Stimulated activated CD4-positive, alpha-beta T cell treated with anti-CD3 and anti-CD28 coated beads, Interleukin-15, amount 100 ng/mL, for 48 hours (primary cell): ENCODE measurements around the gene CARD10.
"Not testable (repeated sequence)": the region's sequence is repeated elsewhere in the genome, so short reads cannot be mapped to it uniquely, and the experiment has no call there.

Source experiments
- DNase-seq, 2 donors: peaks; one replicate each; pipeline ENCODE4 v3.0.0-alpha.2; 2020; ENCODE audit warnings: low read depth in 2 of 2

Gene CARD10

GRCh38 chr22:37487129-37487528 is 32.1 kb downstream of the CARD10 start:
- DNase-seq: no peak

DNA sequence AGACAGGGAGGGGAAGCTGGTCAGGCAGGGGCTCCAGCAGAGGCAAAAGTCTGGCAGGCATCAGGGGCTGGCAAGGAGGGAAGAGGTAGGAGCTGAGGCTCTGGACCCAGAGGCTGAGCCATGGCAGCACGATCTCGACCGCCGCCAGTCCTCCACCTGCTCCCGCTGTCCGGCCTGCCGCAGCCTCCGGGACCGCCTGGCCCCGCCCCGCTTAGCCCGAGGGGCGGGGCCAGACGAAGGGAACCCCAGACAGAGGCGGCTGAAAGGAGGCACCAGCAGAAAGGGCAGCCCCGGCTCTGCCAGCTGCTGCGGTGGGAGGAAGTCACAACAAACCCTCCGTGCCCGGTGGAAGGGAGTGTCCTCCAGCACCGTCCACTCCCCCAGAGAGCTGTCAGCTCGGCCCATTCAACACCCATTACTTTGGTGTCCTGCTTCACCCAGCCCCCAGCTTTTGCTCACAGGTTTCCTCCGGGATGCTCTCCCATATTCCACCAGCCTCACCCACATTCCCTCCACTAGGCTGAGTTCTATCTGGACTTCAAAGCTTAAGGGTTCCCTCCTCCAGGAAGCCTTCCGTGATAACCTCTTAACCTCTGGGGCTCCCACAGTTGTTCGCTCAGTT is 32.9 kb downstream of the CARD10 start, which contains the start of gene MFNG:
Gene MFNG, minus strand, starts transcription at position 161 of the 622 bp plus-strand sequence. CDS start 207 bp downstream, outside the sequence.
- peak; percentile 62 to 74 for DNase-seq

- DNase-seq: no peak
These were observed 33.6 kb downstream of the CARD10 start for GRCh38 chr22:37485395-37486223.

DNA sequence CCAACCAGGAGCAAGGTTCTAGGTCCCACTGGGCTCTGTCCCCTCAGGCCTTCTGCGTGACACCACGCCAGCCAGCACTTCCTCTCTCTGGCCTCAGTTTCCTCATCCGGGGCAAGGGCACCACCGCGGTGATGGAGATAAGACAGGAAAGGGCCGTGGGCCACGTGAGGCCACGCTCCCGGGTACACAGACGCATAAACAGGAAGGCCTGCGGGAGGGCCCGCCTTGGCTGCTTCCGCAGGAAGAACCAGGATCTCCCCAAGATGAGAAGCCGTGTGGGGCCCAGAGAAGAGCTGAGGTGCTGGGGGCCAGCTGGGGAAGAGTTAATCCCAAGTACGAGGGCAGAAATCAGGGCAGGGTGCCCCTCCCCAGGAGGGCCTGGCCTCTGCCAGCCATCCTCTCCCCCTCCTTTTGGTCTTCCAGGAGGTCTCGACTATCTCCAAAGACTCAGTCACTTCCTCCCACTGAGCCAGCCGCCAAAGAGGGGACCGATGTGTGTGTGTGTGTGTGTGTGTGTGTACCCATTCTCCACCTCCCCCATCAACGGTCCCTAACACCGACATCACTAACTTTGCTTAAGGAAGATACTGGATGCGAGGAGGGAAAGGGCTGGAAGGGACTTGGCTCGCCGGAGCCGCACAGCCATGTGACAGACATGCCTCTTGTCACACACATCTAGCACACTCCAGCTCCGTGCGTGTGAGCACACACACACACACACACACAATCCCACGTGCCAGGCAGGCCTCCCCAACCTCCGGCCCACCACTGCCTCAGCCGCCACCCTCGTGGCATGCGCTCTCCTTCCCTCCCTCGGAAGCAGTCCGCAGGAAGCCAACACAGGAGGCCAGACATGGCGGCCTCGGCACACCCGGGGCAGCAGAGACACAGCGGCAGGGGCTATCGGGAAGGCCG is 34.5 kb downstream of the CARD10 start:
- DNase-seq: peak; percentile 70 to 71

DNA sequence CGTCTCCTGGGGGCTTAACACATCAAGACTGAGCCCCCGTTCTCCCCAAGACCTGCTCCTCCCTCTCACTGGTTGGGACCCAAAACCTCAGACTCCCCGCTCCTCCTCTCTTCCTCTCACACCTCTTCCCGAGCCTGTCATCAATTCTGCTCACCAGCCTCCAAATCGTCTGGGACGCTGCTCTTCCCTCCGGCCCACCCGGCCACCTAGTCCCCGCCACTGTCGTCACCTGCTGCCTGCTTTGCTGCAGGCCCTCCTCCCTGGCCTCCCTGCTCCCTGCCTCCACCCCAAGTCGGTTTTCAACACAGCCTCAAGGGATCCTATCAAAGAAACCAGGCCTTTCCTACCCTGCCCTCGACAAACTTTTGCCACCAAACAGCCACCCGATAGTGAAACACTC is 36.2 kb downstream of the CARD10 start:
- DNase-seq: no peak

GRCh38 chr22:37482244-37482643 is 37.0 kb downstream of the CARD10 start:
- DNase-seq: no peak

DNA sequence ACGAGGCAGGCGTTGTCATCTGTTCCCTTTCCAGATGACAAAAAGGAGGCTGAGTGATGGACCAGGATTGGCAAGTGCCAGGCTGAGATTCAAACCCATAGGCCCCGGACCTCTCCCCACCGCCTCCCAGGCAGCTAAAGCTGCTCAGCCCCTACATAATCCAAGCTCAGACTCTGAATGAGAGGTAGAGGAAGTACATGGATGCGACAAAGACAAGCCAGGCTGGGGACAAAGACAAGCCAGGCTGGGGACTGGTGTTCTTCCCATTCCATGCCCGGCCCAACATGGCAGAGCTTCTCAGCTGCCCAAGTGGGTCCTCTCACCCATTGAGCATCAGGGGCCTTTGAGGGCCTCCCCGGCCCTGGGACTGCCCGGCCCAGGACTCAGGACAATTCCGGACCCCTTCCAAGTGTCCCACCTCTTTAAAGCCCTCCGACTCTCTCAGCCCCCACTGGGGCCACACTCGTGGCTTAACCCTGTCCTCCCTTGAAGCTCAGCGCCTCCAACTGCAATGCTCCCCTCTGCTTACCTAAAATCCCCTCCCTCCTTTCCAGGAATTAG is 37.8 kb downstream of the CARD10 start:
- no peak for DNase-seq

GRCh38 chr22:37480387-37481346 is 38.5 kb downstream of the CARD10 start:
- no peak for DNase-seq

DNA sequence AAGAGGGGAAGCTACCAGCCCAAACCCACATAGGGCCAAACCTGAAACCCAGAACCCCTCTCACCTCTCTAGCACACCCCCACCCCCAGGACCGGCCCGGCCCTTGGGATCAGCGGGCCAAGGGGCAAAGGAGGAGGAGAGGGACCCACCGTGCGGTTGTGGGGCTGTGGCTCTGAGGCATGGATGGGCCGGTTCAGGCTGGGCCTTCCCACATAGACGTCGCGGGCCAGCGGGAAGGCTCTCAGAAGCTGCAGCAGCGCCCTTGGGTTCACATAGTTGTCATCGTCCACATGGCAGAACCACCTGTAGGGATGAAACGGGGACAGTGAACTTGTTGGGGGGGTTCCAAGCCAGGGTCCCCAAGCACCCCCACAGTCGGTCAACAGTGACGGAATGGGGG is 40.0 kb downstream of the CARD10 start:
- no peak for DNase-seq

- DNase-seq: no peak
These were observed 42.6 kb downstream of the CARD10 start for GRCh38 chr22:37476389-37477329.

DNA sequence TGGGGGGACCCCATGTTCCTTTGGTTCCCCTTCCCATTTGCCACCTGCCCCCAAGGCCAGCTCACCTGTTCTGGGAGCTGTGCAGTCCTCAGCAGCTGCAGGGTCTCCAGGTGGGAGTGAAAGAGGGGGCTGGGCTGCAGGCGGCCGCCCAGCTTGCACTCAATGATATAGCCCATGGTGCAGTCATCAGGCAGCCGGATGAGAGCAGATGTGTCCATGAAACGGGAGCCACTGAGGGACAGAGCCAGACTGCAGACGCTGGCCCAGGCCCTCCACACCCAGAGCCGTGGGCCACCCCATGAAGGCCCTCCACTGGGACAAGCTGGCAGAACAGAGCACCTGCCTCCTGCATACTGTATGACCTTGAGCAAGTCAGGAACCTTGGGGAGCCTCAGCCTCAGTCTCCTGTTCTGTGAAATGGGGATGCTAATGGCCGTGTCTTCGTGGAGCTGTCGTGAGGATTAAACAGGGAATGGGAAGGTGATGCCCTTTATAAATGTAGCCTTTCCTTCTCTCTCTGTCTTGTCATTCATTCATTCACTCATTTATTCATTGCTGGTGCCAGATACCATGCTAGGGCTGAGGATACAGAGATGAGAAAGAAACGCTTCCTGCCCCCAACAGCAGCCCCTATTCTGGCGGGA is 44.6 kb downstream of the CARD10 start:
- DNase-seq: no peak

DNA sequence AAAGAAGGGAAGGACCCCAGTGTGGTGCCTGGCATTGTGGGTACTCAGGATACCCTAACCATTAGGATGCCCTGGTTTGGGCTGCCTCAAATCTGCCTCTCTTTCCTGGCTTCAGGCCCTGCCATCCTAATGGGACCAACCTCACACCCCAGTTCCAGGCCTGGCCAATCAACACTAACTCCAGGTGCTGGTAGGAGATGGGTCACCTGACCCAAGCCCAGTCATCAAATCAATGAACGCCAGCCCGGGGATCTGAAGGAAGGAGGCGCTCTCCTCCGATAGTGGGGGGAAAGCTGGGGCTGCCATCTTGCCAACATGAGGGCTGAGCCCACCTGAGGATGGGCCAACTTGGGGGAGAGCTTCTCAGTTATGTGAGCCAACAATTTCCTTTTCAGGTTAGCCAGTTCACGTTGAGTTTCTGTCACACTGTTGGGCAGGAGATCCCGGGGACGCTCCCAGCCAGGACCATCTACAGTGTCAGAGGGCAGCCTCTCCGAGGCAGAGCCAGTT is 45.7 kb downstream of the CARD10 start:
- no peak for DNase-seq

DNA sequence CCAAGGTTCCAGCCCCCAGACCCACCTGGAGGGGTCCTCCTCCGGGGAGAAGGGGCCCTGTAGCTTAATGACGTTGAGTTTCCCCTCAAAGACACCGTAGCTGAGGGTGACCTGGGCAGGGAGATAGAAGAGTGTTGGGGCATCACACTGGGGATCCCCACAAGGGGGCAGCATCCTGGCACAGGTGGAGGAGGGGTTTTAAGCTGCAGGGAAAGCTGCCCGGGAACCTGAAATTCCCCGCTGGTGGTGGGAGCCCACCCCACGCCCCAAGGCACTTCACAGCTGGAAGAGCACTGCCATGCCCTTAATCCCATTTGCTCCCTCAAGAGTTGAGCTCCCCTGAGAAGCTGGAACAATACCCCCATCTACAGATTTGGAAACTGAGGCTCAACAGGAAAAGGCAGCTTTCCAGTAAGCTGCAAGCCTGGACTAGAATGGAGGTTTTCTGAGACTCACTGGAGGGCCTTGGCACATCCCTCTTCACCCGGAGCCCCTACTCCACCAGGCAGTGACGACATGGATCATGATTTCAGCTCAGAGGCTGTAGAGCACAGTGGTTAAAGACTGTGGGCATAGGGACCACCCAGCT is 46.7 kb downstream of the CARD10 start:
- no peak for DNase-seq

DNA sequence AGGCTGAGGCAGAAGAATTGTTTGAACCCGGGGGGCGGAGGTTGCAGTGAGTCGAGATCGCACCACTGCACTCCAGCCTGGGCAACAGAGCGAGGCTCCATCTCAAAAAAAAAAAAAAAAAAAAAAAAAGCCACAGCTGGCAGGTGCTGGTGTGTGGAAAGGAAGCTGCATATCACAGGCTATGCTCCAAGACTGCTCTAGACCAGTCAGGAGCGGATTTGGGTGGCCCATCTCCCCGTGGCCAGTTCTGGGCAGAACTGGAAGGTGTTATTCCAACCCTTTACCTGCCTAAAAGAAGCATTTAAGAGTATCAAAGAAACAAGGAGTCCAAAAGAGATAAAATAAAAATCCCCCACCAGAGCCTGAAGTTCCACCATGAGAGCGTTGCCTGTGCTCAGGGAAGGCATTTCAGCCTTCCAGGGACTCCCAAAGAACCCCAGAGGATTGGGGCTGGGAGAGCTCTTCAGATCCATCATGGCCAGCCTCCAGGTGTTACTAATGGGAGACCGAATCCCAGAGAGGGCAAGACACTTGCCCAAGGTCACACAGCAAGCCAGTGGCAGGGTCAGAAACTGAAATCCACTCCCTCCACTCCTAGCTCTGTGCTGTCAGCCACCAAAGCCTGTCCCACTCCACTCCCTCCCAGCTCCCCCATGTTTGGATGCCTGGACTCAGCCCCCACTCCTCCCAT is 47.3 kb downstream of the CARD10 start:
- DNase-seq: no peak

GRCh38 chr22:37470087-37470445 is 49.1 kb downstream of the CARD10 start:
- no peak for DNase-seq

- DNase-seq: no peak
These were observed 49.7 kb downstream of the CARD10 start for GRCh38 chr22:37469416-37470086.

- DNase-seq: not testable (repeated sequence)
These were observed 51.0 kb downstream of the CARD10 start for GRCh38 chr22:37468201-37468695.
